Heart right ventricle (tissue), 16 donors: ENCODE measurements around the gene PPP1R15B. TPM values are rescaled to one million over a fixed set of nuclear protein-coding genes. Genes with fewer than 3 reads are reported as not detected.
A peak's percentile ranks its signal among the peaks of the same experiment; 100 is the strongest.

Experiments used
- ATAC-seq, 8 donors: fragments of 200-7000 bp; cut with Tn5 transposase; one replicate each; pipeline ENCODE4 v1.9.1; 2020; ENCODE audit warnings: mild to moderate bottlenecking in 8 of 8, moderate library complexity in 8 of 8, moderate number of reproducible peaks in 1 of 8
- DNase-seq, 2 donors: peaks; one replicate each; pipeline ENCODE4 v3.0.0-alpha.2; 2020
- H3K27ac ChIP-seq, 10 donors: fragments of 200-600 bp; sonication (generic) in 2 of 10; one replicate each; pipeline versions ENCODE4 v1.5.0 to v1.8.0; 2020 to 2022; ENCODE audit warnings: mild to moderate bottlenecking in 3 of 10
- H3K27me3 ChIP-seq, 7 donors: fragments of 200-600 bp; one replicate each; pipeline ENCODE4 v1.8.0; 2021 to 2022; ENCODE audit warnings: mild to moderate bottlenecking in 2 of 7
- H3K36me3 ChIP-seq, 9 donors: fragments of 200-600 bp; sonication (generic) in 1 of 9; one replicate each; pipeline versions ENCODE4 v1.5.0 to v1.8.0; 2020 to 2022; ENCODE audit warnings: mild to moderate bottlenecking in 2 of 9
- H3K4me1 ChIP-seq, 9 donors: fragments of 200-600 bp; sonication (generic) in 1 of 9; one replicate each; pipeline versions ENCODE4 v1.5.0 to v1.8.0; 2020 to 2022; ENCODE audit warnings: mild to moderate bottlenecking in 4 of 9
- H3K4me3 ChIP-seq, 10 donors: fragments of 200-600 bp; sonication (generic) in 2 of 10; one replicate each; pipeline versions ENCODE4 v1.5.0 to v1.8.0; 2020 to 2022; ENCODE audit warnings: mild to moderate bottlenecking in 7 of 10, moderate library complexity in 2 of 10
- H3K9me3 ChIP-seq, 11 donors: fragments of 200-600 bp in 10 of 11; sonication (generic) in 2 of 11; one replicate each; pipeline versions ENCODE4 v1.5.0 to v1.8.0; 2013 to 2022; ENCODE audit warnings: mild to moderate bottlenecking in 2 of 11, control low read depth in 1 of 11, moderate library complexity in 1 of 11
- WGBS, 2 donors: extraction: QIAGEN DNeasy Blood & Tissue Kit; methylation state at CpG; one replicate each; pipeline ENCODE4 v1.1.7; 2013; ENCODE audit warnings: inconsistent platforms in 1 of 2; 5-methylcytosine and 5-hydroxymethylcytosine counted together
- intact Hi-C, 10 donors: fragments of 100-400 bp; cut with DNase I; formaldehyde crosslinking; loops; one replicate each; pipeline versions ENCODE4 v1.11.1 to v1.14.2; 2022
- polyA plus RNA-seq, 2 donors: library from polyadenylated mRNA; stranded (reverse); fragments of 200-250 nt; gene quantifications; one replicate each; pipeline ENCODE4 v1.2.3, GENCODE V29; 2013
- total RNA-seq, 10 donors: library from RNA; stranded (reverse); fragmentation: NEBNext Ultra II Directional in 3 of 10; extraction: Animal tissue kit (Norgen Biotek cat#: 25700) in 3 of 10; gene quantifications; one replicate each; pipeline versions ENCODE4 v1.2.1 to v1.2.4, GENCODE V29; 2021 to 2023
- TF ChIP-seq, protein P1 (sequence below), 9 donors: fragments of 200-600 bp; sonication (generic) in 2 of 9; IDR thresholded peaks; one replicate each; pipeline versions ENCODE4 v1.5.0 to v1.8.0; 2021 to 2022; ENCODE audit warnings: antibody characterized with exemption in 9 of 9, mild to moderate bottlenecking in 5 of 9, moderate library complexity in 1 of 9
- donor health status: Arrhythmogenic right ventricular cardiomyopathy.
- donor health status: ischemic (EF 13 %, LVEDD 7.1; RV severe dilation, severe dysfunction).
- donor health status: healthy with polysubstance abuse.
- donor health status: DM: no; HTN: yes; CAD: no.
- donor health status: DM: no; HTN: no; CAD: no.
- donor health status: ischemic (EF 25% LVEDD 6.9; RV normal size, moderate dysfunction).
- donor health status: ischemic (EF 25% LVEDD 5.7; RV mildly dilated, moderate dysfunction).
- donor health status: healthy.
- donor health status: DM: yes; HTN: yes; CAD: no.
- donor health status: Ischemic cardiomyopathy.
- donor health status: ischemic (EF 35%, LVEDD 5.7; RV mildly dilated, moderate dysfunction).
- donor health status: nonischemic (EF 11% LVEDD 7.7; RV severe dilation, severe dysfunction).
- donor health status: DM: yes; HTN: yes; CAD: no.
- donor health status: PGD.
- donor health status: ischemic (EF 29% LVEDD 5.4; RV normal size, mild dysfunction).
- donor health status: nonischemic (EF 23%, LVEDD 6.1; RV moderate dilation, normal function).

Gene PPP1R15B
- total and polyA plus RNA-seq, 12 donors = 8.4 to 47.3 (median 21.5) TPM

- Histone ChIP-seq H3K27ac (peak overlapping the region in 6 of 10 donors; percentile 13 to 86 (median 50)), H3K27me3 (no peaks in the 10 kb centered on the region), H3K9me3 (no peaks in the 10 kb centered on the region), H3K36me3 (peaks cover 0 to 100% (median 86%) of the 10 kb centered on the region in 9 donors), H3K4me1 (peaks cover 10 to 73% (median 40%) of the 10 kb centered on the region in 9 donors), H3K4me3 (no peak overlapping the region)
- WGBS, 2 donors = 72 to 76% methylated on average over 13 of the region's 13 CpGs
- intact Hi-C loops = no loop called here
- ATAC-seq (peak in 2 of 8 donors; percentile 4 to 10), DNase-seq (no peak)
- TF ChIP-seq, protein P1, sequence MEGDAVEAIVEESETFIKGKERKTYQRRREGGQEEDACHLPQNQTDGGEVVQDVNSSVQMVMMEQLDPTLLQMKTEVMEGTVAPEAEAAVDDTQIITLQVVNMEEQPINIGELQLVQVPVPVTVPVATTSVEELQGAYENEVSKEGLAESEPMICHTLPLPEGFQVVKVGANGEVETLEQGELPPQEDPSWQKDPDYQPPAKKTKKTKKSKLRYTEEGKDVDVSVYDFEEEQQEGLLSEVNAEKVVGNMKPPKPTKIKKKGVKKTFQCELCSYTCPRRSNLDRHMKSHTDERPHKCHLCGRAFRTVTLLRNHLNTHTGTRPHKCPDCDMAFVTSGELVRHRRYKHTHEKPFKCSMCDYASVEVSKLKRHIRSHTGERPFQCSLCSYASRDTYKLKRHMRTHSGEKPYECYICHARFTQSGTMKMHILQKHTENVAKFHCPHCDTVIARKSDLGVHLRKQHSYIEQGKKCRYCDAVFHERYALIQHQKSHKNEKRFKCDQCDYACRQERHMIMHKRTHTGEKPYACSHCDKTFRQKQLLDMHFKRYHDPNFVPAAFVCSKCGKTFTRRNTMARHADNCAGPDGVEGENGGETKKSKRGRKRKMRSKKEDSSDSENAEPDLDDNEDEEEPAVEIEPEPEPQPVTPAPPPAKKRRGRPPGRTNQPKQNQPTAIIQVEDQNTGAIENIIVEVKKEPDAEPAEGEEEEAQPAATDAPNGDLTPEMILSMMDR (IDR thresholded peaks at IDR 0.05) = no peak
Observed at GRCh38 chr1:204439621-204440375, 28.2 kb upstream of the PPP1R15B start.

GRCh38 chr1:204438628-204439027 is 27.0 kb upstream of the PPP1R15B start:
- Histone ChIP-seq H3K27ac (peak overlapping the region in 7 of 10 donors; percentile 1 to 86 (median 44)), H3K9me3 (no peaks in the 10 kb centered on the region), H3K4me3 (no peak overlapping the region), H3K27me3 (no peaks in the 10 kb centered on the region), H3K4me1 (peaks cover 10 to 71% (median 38%) of the 10 kb centered on the region in 9 donors), H3K36me3 (peaks cover 0 to 100% (median 86%) of the 10 kb centered on the region in 9 donors)
- intact Hi-C loops = no loop called here
- ATAC-seq = peak in 5 of 8 donors; percentile 13 to 65 (median 46)
- DNase-seq = no peak
- WGBS, 2 donors = 79 to 82% methylated on average over 7 of the region's 7 CpGs
- TF ChIP-seq, protein P1 (IDR thresholded peaks at IDR 0.05) = no peak

- WGBS, 2 donors = 78 to 80% methylated on average over 8 of the region's 8 CpGs
Observed at GRCh38 chr1:204437796-204438570, 26.4 kb upstream of the PPP1R15B start.

GRCh38 chr1:204435872-204436271 is 24.3 kb upstream of the PPP1R15B start:
- no peak for DNase-seq
- H3K9me3 ChIP-seq = no peaks in the 10 kb centered on the region
- intact Hi-C loops = no loop called here
- no peak overlapping the region for H3K4me3 ChIP-seq
- TF ChIP-seq, protein P1 (IDR thresholded peaks at IDR 0.05) = no peak
- no peak for ATAC-seq
- H3K27ac ChIP-seq = peak overlapping the region in 4 of 10 donors; percentile 8 to 61 (median 28)
- no peaks in the 10 kb centered on the region for H3K27me3 ChIP-seq
- 90 to 93% methylated on average over 3 of the region's 3 CpGs for WGBS, 2 donors
- H3K36me3 ChIP-seq = peaks cover 0 to 100% (median 78%) of the 10 kb centered on the region in 9 donors
- H3K4me1 ChIP-seq = peaks cover 0 to 56% (median 23%) of the 10 kb centered on the region in 9 donors

More at GRCh38 chr1:204437796-204438570, 26.4 kb upstream of the PPP1R15B start:
- Histone ChIP-seq H3K9me3 (no peaks in the 10 kb centered on the region), H3K27me3 (no peaks in the 10 kb centered on the region), H3K36me3 (peaks cover 0 to 100% (median 86%) of the 10 kb centered on the region in 9 donors), H3K4me3 (no peak overlapping the region), H3K4me1 (peaks cover 6 to 64% (median 31%) of the 10 kb centered on the region in 9 donors), H3K27ac (peak overlapping the region in 7 of 10 donors; percentile 1 to 86 (median 44))
- TF ChIP-seq, protein P1 (IDR thresholded peaks at IDR 0.05) = no peak
- no peak for ATAC-seq
- DNase-seq = no peak
- intact Hi-C loops = no loop called here
